GM12864 (cell line): ENCODE measurements around the gene TIMP3.

Experiments
- DNase-seq: peaks from one replicate; pipeline ENCODE4 v3.0.0-alpha.2; 2011; ENCODE audit warnings: low read depth
- H3K4me3 ChIP-seq: 2 replicates; pipeline ENCODE4 v1.5.1; 2011; ENCODE audit warnings: mild to moderate bottlenecking, low read depth, low read length, control low read depth
- TF ChIP-seq, protein P1 (sequence below): IDR thresholded peaks from 2 replicates; pipeline ENCODE4 v1.5.1; 2011; ENCODE audit warnings: low read depth, mild to moderate bottlenecking, moderate library complexity, low read length, control low read depth, inconsistent platforms; ENCODE audit errors: missing control alignments

The TIMP3 gene

DNA sequence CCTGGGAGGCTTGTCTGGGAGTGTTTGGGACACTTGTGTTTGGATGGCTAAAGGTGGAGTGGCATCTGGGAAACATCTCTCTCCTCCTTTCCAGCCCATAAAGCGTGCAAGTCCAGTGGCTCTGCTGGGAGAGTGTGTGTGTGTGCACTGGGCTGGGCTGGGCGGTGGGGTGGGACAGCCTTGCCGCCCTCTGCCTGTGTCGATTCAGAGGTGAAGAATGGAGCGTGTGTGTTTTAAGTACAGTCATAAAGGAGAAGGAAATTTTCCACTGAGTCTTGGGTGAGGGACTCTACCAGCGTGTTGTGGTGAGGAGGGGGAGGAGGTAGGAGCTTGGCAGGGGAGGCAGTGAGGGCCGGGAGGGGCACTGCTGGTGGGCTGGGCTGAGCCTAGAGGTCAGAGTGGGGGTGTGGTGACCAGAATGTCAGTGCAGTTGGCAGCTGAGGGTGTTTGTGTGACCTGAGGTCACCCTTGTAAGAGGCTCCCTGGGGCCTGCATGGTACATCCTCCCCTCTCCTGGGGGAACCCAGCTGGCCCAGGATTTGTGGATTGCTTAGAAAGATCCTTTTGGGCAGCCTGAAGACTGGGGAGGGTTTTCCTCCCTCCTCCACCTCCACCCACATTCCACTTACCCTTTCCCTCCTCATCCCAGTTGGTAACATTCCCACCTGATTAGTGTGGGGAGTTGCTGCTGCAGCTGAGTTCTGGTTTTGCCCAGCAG lies 1.7 kb downstream of the TIMP3 start:
- no peak for DNase-seq
- no peak overlapping the region for H3K4me3 ChIP-seq
- TF ChIP-seq, protein P1, sequence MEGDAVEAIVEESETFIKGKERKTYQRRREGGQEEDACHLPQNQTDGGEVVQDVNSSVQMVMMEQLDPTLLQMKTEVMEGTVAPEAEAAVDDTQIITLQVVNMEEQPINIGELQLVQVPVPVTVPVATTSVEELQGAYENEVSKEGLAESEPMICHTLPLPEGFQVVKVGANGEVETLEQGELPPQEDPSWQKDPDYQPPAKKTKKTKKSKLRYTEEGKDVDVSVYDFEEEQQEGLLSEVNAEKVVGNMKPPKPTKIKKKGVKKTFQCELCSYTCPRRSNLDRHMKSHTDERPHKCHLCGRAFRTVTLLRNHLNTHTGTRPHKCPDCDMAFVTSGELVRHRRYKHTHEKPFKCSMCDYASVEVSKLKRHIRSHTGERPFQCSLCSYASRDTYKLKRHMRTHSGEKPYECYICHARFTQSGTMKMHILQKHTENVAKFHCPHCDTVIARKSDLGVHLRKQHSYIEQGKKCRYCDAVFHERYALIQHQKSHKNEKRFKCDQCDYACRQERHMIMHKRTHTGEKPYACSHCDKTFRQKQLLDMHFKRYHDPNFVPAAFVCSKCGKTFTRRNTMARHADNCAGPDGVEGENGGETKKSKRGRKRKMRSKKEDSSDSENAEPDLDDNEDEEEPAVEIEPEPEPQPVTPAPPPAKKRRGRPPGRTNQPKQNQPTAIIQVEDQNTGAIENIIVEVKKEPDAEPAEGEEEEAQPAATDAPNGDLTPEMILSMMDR, result no peak

DNA sequence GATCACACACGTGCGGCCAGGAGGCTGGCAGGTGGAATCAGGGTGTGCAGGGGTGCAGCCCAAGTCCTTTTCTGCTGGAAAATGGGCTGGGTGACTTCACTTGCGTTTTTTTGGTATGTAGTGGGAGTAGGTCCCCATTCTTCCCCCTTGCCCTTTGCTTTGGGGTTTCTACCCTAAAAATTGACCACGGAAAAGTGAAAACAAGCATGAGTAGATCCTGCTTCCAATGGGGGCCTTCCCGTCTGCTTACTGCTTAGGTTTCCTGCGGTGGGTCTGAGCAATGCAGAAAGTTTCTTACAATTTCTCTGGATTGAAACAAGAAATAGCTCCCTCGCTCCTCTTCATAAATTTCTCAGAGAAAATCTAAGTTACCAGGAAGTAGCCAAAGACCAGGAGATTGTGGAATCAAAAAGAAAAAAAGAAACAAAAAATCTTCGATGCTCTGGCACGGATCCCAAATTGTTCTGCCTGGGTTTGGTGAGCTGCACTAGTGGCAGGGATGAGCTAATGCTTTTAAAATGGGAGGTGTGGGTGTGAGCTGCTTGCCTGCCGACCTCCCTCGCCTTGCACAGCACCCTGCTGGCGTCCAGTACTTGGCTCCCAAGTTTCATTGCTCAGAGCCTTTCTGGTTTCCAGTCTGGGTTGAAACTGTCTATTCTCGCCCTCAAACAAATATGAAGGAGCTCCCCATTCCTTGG lies 2.4 kb downstream of the TIMP3 start:
- TF ChIP-seq, protein P1, result no peak
- no peak overlapping the region for H3K4me3 ChIP-seq
- no peak for DNase-seq

DNA sequence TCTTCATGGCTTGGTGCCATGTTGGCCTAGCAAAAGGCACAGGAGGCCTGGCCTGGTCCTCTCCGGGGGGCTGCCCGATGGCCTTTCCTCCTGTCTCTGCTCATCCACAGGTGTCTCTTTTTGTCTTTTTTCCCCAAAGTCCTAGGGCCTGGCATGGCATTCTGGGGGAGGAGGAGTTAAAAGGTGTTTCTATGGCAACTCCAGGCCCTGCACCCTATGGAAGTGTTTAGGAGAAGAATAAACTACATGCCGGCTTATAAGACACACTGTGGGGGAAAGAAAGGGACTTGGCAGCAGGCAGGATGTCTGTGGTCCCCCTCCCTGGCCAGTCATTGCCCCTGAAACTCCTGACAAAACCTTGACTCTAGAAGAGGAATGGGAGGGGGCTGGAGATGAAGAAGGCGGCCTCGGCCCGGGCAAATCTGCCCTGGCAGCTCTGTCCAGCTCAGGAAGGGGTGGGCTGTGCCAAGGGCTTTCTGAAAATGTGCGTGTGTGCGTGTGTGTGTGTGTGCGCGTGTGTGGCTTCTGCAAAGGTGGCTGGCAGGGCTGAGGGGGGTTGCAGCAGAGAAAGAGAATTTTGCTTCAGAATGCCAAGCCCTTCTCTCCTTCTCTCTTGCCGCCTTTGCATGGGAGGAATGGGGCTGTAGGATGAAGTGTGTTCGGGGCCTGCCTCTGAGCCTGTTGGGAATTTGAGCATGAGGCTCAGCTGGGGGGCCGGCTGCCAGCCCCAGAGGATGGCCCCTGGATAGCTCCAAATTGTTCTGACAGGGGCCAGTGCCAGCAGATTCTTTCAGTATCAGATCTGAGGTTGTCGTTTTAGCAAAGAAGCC lies 3.2 kb downstream of the TIMP3 start:
- TF ChIP-seq, protein P1, result no peak

DNA sequence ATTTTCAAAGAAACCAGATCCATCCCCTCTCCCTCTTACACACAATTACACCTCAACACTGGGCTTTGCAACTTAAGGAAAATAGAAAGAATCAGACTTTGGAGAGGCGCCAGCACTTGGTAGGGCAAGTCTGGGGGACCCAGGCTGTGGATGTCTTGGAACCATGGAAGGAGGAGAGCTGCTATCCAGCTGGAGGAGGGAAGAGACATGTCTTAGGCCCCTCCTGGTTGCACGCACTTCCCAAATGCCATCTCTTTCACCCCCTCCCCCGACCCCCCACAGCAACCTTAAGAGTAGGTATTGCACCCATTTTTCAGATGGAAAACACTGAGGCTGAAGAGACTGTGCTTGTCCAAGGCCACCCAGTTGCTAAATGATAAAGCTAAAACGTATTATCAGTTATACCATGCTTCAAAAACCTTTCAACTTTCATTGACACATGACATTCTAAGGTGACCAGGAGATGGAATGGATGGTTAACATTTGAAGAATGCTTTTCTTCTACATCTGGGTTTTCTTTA lies 3.9 kb downstream of the TIMP3 start:
- no peak overlapping the region for H3K4me3 ChIP-seq
- TF ChIP-seq, protein P1, result no peak
- DNase-seq, result no peak

More for the DNA sequence above, 3.2 kb downstream of the TIMP3 start:
- DNase-seq, result no peak
- H3K4me3 ChIP-seq, result no peak overlapping the region

DNA sequence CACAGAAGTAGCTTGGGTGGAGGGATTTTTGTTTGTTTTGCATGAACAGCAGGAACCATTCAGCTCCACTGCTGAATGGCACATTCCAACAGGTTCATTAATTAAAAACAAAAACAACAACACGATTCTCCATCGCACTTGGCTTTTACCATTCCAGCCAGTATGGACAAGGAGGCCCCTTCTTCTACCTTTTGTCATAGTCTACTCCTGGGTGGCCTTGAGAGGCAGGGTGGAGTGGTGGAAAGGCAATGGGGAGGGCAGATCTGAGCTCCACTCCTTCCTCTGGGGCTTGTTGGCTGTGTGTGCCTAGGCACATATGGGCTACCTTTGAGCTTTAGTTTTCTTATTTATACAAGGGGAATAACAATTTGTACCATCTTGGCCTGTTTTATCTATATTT lies 4.8 kb downstream of the TIMP3 start:
- no peak overlapping the region for H3K4me3 ChIP-seq
- DNase-seq, result no peak
- TF ChIP-seq, protein P1, result no peak

DNA sequence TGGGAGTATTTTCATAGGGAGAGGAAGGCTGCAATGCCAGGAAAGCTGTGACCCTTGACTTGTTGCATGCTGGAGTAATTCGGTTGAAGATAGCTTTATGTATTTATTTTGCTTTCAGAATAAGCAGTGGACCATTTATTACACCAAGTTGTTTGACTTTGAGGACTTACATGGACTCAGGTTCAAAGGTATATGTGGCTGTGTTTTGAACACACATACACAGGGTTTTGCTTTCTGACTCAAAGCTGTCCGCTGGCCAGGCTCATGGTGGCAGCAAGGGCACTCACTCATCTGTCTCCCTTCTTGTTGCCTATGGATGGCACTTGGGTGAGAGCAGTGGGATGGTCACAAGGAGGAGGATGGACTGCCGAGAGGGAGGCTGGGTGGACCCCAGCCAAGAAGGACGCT lies 6.5 kb downstream of the TIMP3 start:
- TF ChIP-seq, protein P1, result no peak
- H3K4me3 ChIP-seq, result no peak overlapping the region

More for the DNA sequence above, 6.5 kb downstream of the TIMP3 start:
- DNase-seq, result no peak
